Transverse colon (tissue), 4 donors: ENCODE data around the gene SPACA6.

Source experiments
- CTCF ChIP-seq, 5 experiments: fragments of 200-600 bp in 3 of 5; fragments of 450-650 bp in 2 of 5; sonication (generic) in 3 of 5; IDR thresholded peaks; 1 replicate in 2 of 5; 2 replicates in 3 of 5; pipeline ENCODE4 v1.5.1; 2016 to 2017; ENCODE audit warnings: antibody characterized with exemption in 5 of 5, inconsistent platforms in 3 of 5, mild to moderate bottlenecking in 2 of 5, moderate library complexity in 1 of 5
- POLR2A ChIP-seq: fragments of 450-650 bp; IDR thresholded peaks from one replicate; pipeline ENCODE4 v1.6.1; 2016; ENCODE audit warnings: antibody characterized with exemption, mild to moderate bottlenecking, moderate library complexity
- POLR2AphosphoS5 ChIP-seq, 3 donors: sonication (generic); formaldehyde crosslinking; IDR thresholded peaks; one replicate each; pipeline ENCODE4 v1.6.1; 2016; ENCODE audit warnings: antibody characterized with exemption in 3 of 3

- TF ChIP-seq CTCF (IDR thresholded peaks at IDR 0.05) = no peak
- no peak for TF ChIP-seq POLR2A
- no peak for TF ChIP-seq POLR2AphosphoS5 (IDR thresholded peaks at IDR 0.05)
These were observed 29.0 kb upstream of the SPACA6 start for GRCh38 chr19:51664131-51664530.
